ENCODE data around the gene MAP1LC3B2.

DNA sequence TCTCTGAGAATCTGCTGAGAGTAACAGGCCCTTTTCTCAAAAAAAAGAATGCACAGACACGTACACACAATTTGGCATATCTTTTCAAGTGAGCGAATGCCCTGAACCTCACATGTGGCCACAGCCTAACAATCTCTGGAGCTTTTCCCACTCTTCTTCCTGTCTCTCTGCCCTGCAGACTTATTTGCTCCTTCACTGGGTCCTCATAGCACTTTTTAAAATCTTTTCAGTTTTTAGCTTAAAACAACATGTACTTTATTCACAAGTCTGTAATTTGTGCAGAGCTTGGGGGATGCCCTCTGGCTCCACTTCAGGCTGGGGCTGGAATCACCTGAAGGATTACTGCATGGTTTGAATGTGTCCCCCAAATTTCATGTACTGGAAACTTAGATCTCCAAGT, 9.0 kb downstream of the MAP1LC3B2 start:
- TF ChIP-seq TAF1 (IDR thresholded peaks at IDR 0.05; ENCODE audit: borderline replicate concordance, insufficient read depth, low read length) (no peak), FOXP2 (optimal IDR thresholded peaks at IDR 0.05; ENCODE audit: borderline replicate concordance, extremely low read depth, extremely low read length, insufficient read depth) (no peak), POLR2AphosphoS5 (IDR thresholded peaks at IDR 0.05; ENCODE audit: low read depth, low read length) (no peak), SIN3A (IDR thresholded peaks at IDR 0.05; ENCODE audit: borderline replicate concordance, insufficient read depth, low read length) (no peak)
- TF ChIP-seq, protein P1, sequence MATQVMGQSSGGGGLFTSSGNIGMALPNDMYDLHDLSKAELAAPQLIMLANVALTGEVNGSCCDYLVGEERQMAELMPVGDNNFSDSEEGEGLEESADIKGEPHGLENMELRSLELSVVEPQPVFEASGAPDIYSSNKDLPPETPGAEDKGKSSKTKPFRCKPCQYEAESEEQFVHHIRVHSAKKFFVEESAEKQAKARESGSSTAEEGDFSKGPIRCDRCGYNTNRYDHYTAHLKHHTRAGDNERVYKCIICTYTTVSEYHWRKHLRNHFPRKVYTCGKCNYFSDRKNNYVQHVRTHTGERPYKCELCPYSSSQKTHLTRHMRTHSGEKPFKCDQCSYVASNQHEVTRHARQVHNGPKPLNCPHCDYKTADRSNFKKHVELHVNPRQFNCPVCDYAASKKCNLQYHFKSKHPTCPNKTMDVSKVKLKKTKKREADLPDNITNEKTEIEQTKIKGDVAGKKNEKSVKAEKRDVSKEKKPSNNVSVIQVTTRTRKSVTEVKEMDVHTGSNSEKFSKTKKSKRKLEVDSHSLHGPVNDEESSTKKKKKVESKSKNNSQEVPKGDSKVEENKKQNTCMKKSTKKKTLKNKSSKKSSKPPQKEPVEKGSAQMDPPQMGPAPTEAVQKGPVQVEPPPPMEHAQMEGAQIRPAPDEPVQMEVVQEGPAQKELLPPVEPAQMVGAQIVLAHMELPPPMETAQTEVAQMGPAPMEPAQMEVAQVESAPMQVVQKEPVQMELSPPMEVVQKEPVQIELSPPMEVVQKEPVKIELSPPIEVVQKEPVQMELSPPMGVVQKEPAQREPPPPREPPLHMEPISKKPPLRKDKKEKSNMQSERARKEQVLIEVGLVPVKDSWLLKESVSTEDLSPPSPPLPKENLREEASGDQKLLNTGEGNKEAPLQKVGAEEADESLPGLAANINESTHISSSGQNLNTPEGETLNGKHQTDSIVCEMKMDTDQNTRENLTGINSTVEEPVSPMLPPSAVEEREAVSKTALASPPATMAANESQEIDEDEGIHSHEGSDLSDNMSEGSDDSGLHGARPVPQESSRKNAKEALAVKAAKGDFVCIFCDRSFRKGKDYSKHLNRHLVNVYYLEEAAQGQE (IDR thresholded peaks at IDR 0.05; ENCODE audit: insufficient read depth in 1 of 2, low read depth in 2 of 2, low read length in 2 of 2): no peak
